Measurements from ENCODE around the gene SGPP1.

SGPP1 gene

DNA sequence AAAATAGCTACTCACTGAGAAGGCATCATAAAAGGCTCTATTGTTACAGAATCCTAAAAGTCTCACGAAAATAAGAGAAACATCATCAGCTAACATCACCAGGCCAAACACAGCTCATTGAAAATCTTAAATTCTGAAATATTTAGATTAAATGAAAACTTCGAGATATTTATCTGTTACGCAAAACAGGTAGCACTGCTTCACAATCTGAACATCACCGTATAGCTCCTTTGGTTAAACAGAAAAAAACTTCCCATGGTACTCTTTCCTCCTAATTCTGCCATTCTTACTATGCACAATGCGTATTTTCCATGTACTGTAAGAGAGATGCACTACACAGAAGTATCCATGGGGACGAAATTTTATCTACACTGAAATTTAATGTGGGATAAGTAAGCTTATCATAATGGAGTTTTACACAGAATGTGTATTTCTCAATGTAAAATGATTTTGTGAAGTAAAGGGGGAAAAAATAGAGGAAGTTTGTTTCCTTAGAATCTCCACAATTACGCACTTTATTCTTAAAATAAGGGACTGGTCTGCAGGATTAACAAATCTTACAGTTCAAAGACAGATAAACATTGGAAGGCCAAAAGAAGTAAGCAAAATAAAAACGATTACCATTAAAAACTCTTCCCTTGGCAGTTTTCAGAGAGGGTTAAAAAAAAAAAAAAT is 1.9 kb downstream of the SGPP1 start:
- no peak for DNase-seq
- intact Hi-C loops (cut with DNase I; ENCODE audit: low total_unique reads): no loop called here
- peaks cover 0 to 22% (median 15%) of the 10 kb centered on the region in 4 donors for H3K4me1 ChIP-seq
- peak overlapping the region; percentile 77 to 94 for H3K4me3 ChIP-seq
- no peaks in the 10 kb centered on the region for H3K9me3 ChIP-seq
- H3K36me3 ChIP-seq: peaks cover 0 to 3% (median 0%) of the 10 kb centered on the region in 3 donors
- TF ChIP-seq, protein P1, sequence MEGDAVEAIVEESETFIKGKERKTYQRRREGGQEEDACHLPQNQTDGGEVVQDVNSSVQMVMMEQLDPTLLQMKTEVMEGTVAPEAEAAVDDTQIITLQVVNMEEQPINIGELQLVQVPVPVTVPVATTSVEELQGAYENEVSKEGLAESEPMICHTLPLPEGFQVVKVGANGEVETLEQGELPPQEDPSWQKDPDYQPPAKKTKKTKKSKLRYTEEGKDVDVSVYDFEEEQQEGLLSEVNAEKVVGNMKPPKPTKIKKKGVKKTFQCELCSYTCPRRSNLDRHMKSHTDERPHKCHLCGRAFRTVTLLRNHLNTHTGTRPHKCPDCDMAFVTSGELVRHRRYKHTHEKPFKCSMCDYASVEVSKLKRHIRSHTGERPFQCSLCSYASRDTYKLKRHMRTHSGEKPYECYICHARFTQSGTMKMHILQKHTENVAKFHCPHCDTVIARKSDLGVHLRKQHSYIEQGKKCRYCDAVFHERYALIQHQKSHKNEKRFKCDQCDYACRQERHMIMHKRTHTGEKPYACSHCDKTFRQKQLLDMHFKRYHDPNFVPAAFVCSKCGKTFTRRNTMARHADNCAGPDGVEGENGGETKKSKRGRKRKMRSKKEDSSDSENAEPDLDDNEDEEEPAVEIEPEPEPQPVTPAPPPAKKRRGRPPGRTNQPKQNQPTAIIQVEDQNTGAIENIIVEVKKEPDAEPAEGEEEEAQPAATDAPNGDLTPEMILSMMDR (IDR thresholded peaks at IDR 0.05): no peak
- H3K27me3 ChIP-seq: no peaks in the 10 kb centered on the region
- no peak overlapping the region for H3K27ac ChIP-seq

DNA sequence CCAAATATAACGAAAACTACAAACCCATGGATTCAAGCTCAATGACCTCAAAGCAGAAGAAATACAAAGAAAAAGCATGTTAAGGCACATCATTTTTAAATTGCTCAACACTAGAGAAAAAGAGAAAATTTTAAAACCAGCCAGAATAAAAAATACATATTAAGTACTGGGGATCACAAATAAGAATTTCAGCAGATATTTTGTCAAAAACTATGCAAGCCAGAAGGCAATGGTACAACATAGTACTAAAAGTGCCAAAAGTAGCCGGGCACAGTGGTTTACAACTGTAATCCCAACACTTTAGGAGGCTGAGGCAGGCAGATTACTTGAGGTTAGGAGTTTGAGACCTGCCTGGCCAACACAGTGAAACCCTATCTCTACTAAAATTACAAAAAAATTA is 10.2 kb downstream of the SGPP1 start:
- intact Hi-C loops (cut with DNase I; ENCODE audit: low total_unique reads): no loop called here
- TF ChIP-seq, protein P1 (IDR thresholded peaks at IDR 0.05): no peak
- no peaks in the 10 kb centered on the region for H3K27me3 ChIP-seq
- DNase-seq: no peak
- no peak overlapping the region for H3K27ac ChIP-seq
- peaks cover 4 to 19% (median 17%) of the 10 kb centered on the region in 3 donors for H3K36me3 ChIP-seq
- no peak overlapping the region for H3K4me3 ChIP-seq
- peaks cover 6 to 17% (median 10%) of the 10 kb centered on the region in 3 donors for H3K9me3 ChIP-seq
- no peaks in the 10 kb centered on the region for H3K4me1 ChIP-seq

DNA sequence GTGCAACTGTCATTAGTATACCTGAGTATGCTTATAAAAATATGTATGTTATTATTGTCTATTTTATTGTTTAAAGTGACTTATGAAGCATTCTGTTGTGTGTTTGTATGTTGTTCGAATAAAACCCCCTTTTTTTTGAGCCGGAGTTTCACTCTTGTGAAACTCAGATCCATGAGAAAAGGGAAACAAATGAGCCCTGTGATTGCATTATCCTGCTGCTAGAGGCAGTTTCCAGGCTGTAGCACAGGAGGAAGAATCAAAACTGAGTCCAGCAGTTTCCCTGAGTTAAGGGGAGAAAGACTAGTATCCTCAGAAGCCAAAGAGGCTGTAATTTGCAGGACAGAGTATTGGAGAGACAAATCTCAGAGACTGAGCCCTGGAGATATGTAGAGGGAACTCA is 12.5 kb downstream of the SGPP1 start:
- H3K27ac ChIP-seq: no peak overlapping the region
- peaks cover 6 to 17% (median 10%) of the 10 kb centered on the region in 3 donors for H3K9me3 ChIP-seq
- peaks cover 4 to 17% (median 10%) of the 10 kb centered on the region in 3 donors for H3K36me3 ChIP-seq
- TF ChIP-seq, protein P1 (IDR thresholded peaks at IDR 0.05): no peak
- no peak for DNase-seq
- H3K4me1 ChIP-seq: peaks cover 0 to 3% (median 0%) of the 10 kb centered on the region in 4 donors
- no peak overlapping the region for H3K4me3 ChIP-seq
- intact Hi-C loops (cut with DNase I; ENCODE audit: low total_unique reads): no loop called here
- no peaks in the 10 kb centered on the region for H3K27me3 ChIP-seq

DNA sequence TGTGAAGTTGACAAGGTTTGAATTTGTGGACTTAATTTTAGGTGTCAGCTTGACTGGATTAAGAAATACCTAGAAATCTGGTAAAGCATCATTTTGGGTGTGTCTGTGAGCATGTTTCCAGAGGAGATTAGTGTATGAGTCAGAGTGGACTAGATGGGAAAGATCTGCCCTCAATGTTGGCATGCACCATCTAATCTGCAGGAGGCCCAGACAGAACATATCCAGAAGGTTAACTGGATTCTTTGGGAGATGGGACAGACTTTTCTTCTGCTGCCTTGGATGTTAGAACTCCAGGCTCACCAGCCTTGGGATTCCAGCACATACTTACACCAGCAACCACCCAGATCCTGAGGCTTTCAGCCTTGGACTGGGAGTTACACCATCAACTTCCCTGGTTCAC is 14.1 kb downstream of the SGPP1 start:
- DNase-seq: no peak
- H3K9me3 ChIP-seq: peaks cover 6 to 17% (median 10%) of the 10 kb centered on the region in 3 donors
- H3K4me1 ChIP-seq: peaks cover 0 to 3% (median 0%) of the 10 kb centered on the region in 4 donors
- H3K27ac ChIP-seq: no peak overlapping the region
- intact Hi-C loops (cut with DNase I; ENCODE audit: low total_unique reads): no loop called here
- no peaks in the 10 kb centered on the region for H3K27me3 ChIP-seq
- TF ChIP-seq, protein P1 (IDR thresholded peaks at IDR 0.05): no peak
- no peak overlapping the region for H3K4me3 ChIP-seq
- H3K36me3 ChIP-seq: peaks cover 4 to 17% (median 5%) of the 10 kb centered on the region in 3 donors

DNA sequence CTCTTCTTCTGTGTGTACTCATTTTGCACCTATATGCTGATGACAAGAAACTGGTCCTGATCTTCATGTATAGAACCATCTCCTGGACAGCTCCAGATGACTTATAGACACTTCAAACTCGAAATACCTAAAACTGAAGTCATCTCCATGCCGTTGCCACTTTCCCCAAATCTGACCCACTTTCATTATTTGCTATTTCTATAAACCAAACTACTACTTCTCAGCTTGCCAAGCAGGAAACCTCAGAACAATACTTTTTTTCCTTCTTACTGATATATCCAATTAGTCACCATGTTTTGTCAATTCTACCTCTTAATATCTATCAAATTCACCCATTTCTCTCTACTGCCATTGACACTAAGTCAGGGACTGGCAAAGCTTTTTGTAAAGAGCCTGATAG is 14.8 kb downstream of the SGPP1 start:
- no peak overlapping the region for H3K4me3 ChIP-seq
- H3K27ac ChIP-seq: no peak overlapping the region
- no peaks in the 10 kb centered on the region for H3K27me3 ChIP-seq
- peaks cover 0 to 3% (median 0%) of the 10 kb centered on the region in 4 donors for H3K4me1 ChIP-seq
- DNase-seq: no peak
- H3K9me3 ChIP-seq: peaks cover 6 to 15% (median 9%) of the 10 kb centered on the region in 3 donors
- TF ChIP-seq, protein P1 (IDR thresholded peaks at IDR 0.05): no peak
- intact Hi-C loops (cut with DNase I; ENCODE audit: low total_unique reads): no loop called here
- H3K36me3 ChIP-seq: peaks cover 4 to 17% (median 5%) of the 10 kb centered on the region in 3 donors
